Neural progenitor cell (in vitro differentiated cells): ENCODE data around the gene TRANK1. TPM values are rescaled to one million over a fixed set of nuclear protein-coding genes. Genes with fewer than 3 reads are reported as not detected.

ENCODE experiments used
- DNase-seq: peaks from one replicate; pipeline ENCODE4 v3.0.0-alpha.2; 2016; ENCODE audit warnings: low spot score
- H2AFZ ChIP-seq: fragments of 200-600 bp; sonication (generic); replicated peaks from 2 replicates; pipeline ENCODE4 v1.6.1; 2016; ENCODE audit warnings: antibody characterized with exemption
- H3F3A ChIP-seq: fragments of 200-600 bp; sonication (generic); 2 replicates; pipeline ENCODE4 v1.6.1; 2016; ENCODE audit warnings: antibody characterized with exemption, low read depth
- H3K27ac ChIP-seq: fragments of 200-600 bp; sonication (generic); 2 replicates; pipeline ENCODE4 v1.5.1; 2016; ENCODE audit warnings: mild to moderate bottlenecking
- H3K27me3 ChIP-seq: fragments of 200-600 bp; sonication (generic); 2 replicates; pipeline ENCODE4 v1.6.1; 2016; ENCODE audit warnings: mild to moderate bottlenecking, moderate library complexity
- H3K36me3 ChIP-seq: fragments of 200-600 bp; sonication (generic); 2 replicates; pipeline ENCODE4 v1.5.1; 2016
- H3K4me1 ChIP-seq: fragments of 200-600 bp; sonication (generic); 2 replicates; pipeline ENCODE4 v1.6.1; 2016; ENCODE audit warnings: mixed run types
- H3K4me2 ChIP-seq: fragments of 200-600 bp; sonication (generic); 2 replicates; pipeline ENCODE4 v1.6.1; 2016
- H3K4me3 ChIP-seq: fragments of 200-600 bp; sonication (generic); 2 replicates; pipeline ENCODE4 v1.5.1; 2016
- H3K79me2 ChIP-seq: fragments of 200-600 bp; sonication (generic); 2 replicates; pipeline ENCODE4 v1.6.1; 2016; ENCODE audit warnings: low read depth
- H3K9ac ChIP-seq: fragments of 200-600 bp; sonication (generic); 2 replicates; pipeline ENCODE4 v1.6.1; 2016
- H3K9me3 ChIP-seq: fragments of 200-600 bp; sonication (generic); 2 replicates; pipeline ENCODE4 v1.5.1; 2016; ENCODE audit warnings: low read depth
- H4K20me1 ChIP-seq: fragments of 200-600 bp; sonication (generic); 2 replicates; pipeline ENCODE4 v1.6.1; 2016; ENCODE audit warnings: low read depth
- H3K27ac Mint-ChIP-seq: 3 replicates; pipeline ENCODE4 v1.8.0; 2021; ENCODE audit warnings: mixed read lengths
- H3K27me3 Mint-ChIP-seq: 2 replicates; pipeline ENCODE4 v1.8.0; 2022; ENCODE audit warnings: low read depth, mild to moderate bottlenecking, inconsistent platforms, moderate library complexity, mixed read lengths; ENCODE audit not compliant: insufficient read depth
- H3K36me3 Mint-ChIP-seq: 3 replicates; pipeline ENCODE4 v1.8.0; 2021; ENCODE audit warnings: mixed read lengths
- H3K4me1 Mint-ChIP-seq: 3 replicates; pipeline ENCODE4 v1.8.0; 2021; ENCODE audit warnings: mixed read lengths
- H3K4me3 Mint-ChIP-seq: 3 replicates; pipeline ENCODE4 v1.8.0; 2021; ENCODE audit warnings: mild to moderate bottlenecking, moderate library complexity, mixed read lengths
- H3K9me3 Mint-ChIP-seq: 3 replicates; pipeline ENCODE4 v1.8.0; 2020; ENCODE audit warnings: mixed read lengths
- CTCF ChIP-seq: fragments of 200-600 bp; sonication (generic); IDR thresholded peaks from 2 replicates; pipeline ENCODE4 v1.5.1; 2017; ENCODE audit warnings: antibody characterized with exemption, mild to moderate bottlenecking
- EZH2 ChIP-seq: fragments of 200-600 bp; sonication (generic); IDR thresholded peaks from 2 replicates; pipeline ENCODE4 v1.6.1; 2017; ENCODE audit warnings: antibody characterized with exemption, mild to moderate bottlenecking, moderate library complexity
- EZH2phosphoT487 ChIP-seq: fragments of 200-600 bp; sonication (generic); IDR thresholded peaks from 2 replicates; pipeline ENCODE4 v1.6.1; 2017; ENCODE audit warnings: antibody characterized with exemption
- total RNA-seq: library from RNA; depleted of rRNA; stranded (reverse); fragments of >200 nt; gene quantifications from 2 replicates; pipeline ENCODE4 v1.2.3, GENCODE V29; 2015; ENCODE audit warnings: low replicate concordance

Gene TRANK1
- total RNA-seq, 1 donor from 2014 or later: 10.5 TPM

GRCh38 chr3:36840453-36840921, 104.4 kb downstream of the TRANK1 start:
- DNase-seq: no peak
- Histone ChIP-seq H2AFZ (no peak overlapping the region), H3K27ac (no peak overlapping the region), H3K79me2 (no peaks in the 10 kb centered on the region), H3K9ac (no peak overlapping the region), H3K4me2 (no peak overlapping the region), H3K27me3 (no peaks in the 10 kb centered on the region), H3K4me1 (peaks cover 3% of the 10 kb centered on the region), H3K9me3 (no peaks in the 10 kb centered on the region), H3F3A (no peaks in the 10 kb centered on the region), H3K4me3 (no peak overlapping the region), H4K20me1 (no peaks in the 10 kb centered on the region), H3K36me3 (no peaks in the 10 kb centered on the region)
- Mint-ChIP-seq H3K36me3 (no peaks in the 10 kb centered on the region), H3K9me3 (peaks cover 6% of the 10 kb centered on the region), H3K4me3 (no peak overlapping the region), H3K27me3 (peaks cover 2% of the 10 kb centered on the region), H3K4me1 (no peaks in the 10 kb centered on the region), H3K27ac (peak overlapping the region; percentile 46)
- no peak for TF ChIP-seq CTCF
- no peak for TF ChIP-seq EZH2phosphoT487
- TF ChIP-seq EZH2: no peak

- Histone ChIP-seq H2AFZ (no peak overlapping the region), H3K9me3 (no peaks in the 10 kb centered on the region), H4K20me1 (no peaks in the 10 kb centered on the region), H3F3A (no peaks in the 10 kb centered on the region), H3K9ac (no peak overlapping the region), H3K4me2 (no peak overlapping the region), H3K27ac (no peak overlapping the region), H3K27me3 (no peaks in the 10 kb centered on the region), H3K79me2 (no peaks in the 10 kb centered on the region), H3K4me3 (no peak overlapping the region), H3K36me3 (no peaks in the 10 kb centered on the region), H3K4me1 (no peaks in the 10 kb centered on the region)
- Mint-ChIP-seq H3K4me1 (no peaks in the 10 kb centered on the region), H3K36me3 (peaks cover 1% of the 10 kb centered on the region), H3K4me3 (no peak overlapping the region), H3K27me3 (peaks cover 3% of the 10 kb centered on the region), H3K27ac (no peak overlapping the region), H3K9me3 (peaks cover 6% of the 10 kb centered on the region)
- TF ChIP-seq EZH2phosphoT487 (no peak), CTCF (peak; percentile 50)
- peak; percentile 20 for DNase-seq
Measured at GRCh38 chr3:36837089-36837488, 107.8 kb downstream of the TRANK1 start.

- Histone ChIP-seq H3F3A (no peaks in the 10 kb centered on the region), H4K20me1 (no peaks in the 10 kb centered on the region), H3K9me3 (no peaks in the 10 kb centered on the region), H3K4me1 (peaks cover 1% of the 10 kb centered on the region), H3K27ac (no peak overlapping the region), H3K4me3 (no peak overlapping the region), H3K4me2 (no peak overlapping the region), H3K79me2 (no peaks in the 10 kb centered on the region), H2AFZ (no peak overlapping the region), H3K9ac (no peak overlapping the region), H3K36me3 (no peaks in the 10 kb centered on the region), H3K27me3 (no peaks in the 10 kb centered on the region)
- TF ChIP-seq CTCF (no peak), EZH2phosphoT487 (no peak), EZH2 (no peak)
- H3K27ac Mint-ChIP-seq: no peak overlapping the region
- DNase-seq: no peak
- peaks cover 3% of the 10 kb centered on the region for H3K27me3 Mint-ChIP-seq
- H3K36me3 Mint-ChIP-seq: peaks cover 1% of the 10 kb centered on the region
- H3K4me3 Mint-ChIP-seq: no peak overlapping the region
- H3K4me1 Mint-ChIP-seq: no peaks in the 10 kb centered on the region
- peaks cover 2% of the 10 kb centered on the region for H3K9me3 Mint-ChIP-seq
Measured at GRCh38 chr3:36833160-36833814, 111.6 kb downstream of the TRANK1 start.
